Ovary (tissue), 9 donors: ENCODE measurements around the gene ENOX1. TPM values are rescaled to one million over a fixed set of nuclear protein-coding genes. Genes with fewer than 3 reads are reported as not detected.

ENCODE experiments used
- DNase-seq, 5 donors: peaks; one replicate each; pipeline ENCODE4 v3.0.0-alpha.2; 2019 to 2020
- H3K27ac ChIP-seq, 2 donors: fragments of 200-600 bp; one replicate each; pipeline versions ENCODE4 v1.5.1 to v1.8.0; 2019 to 2022
- H3K27me3 ChIP-seq: fragments of 200-600 bp; one replicate; pipeline ENCODE4 v1.8.0; 2022
- H3K36me3 ChIP-seq: fragments of 200-600 bp; sonication (generic); one replicate; pipeline ENCODE4 v1.5.1; 2019
- H3K4me1 ChIP-seq: one replicate; pipeline ENCODE4 v1.8.1; 2013; ENCODE audit warnings: mild to moderate bottlenecking, moderate library complexity; ENCODE audit not compliant: insufficient read depth
- H3K4me3 ChIP-seq: fragments of 200-600 bp; sonication (generic); one replicate; pipeline ENCODE4 v1.5.1; 2017
- H3K9me3 ChIP-seq, 2 donors: fragments of 200-600 bp in 1 of 2; sonication (generic) in 1 of 2; one replicate each; pipeline versions ENCODE4 v1.5.1 to v1.8.1; 2013 to 2019; ENCODE audit warnings: mild to moderate bottlenecking in 1 of 2, moderate library complexity in 1 of 2
- CTCF ChIP-seq, 3 donors: fragments of 450-650 bp in 2 of 3; fragments of 200-600 bp in 1 of 3; IDR thresholded peaks; one replicate each; pipeline versions ENCODE4 v1.5.1 to v1.8.0; 2016 to 2022; ENCODE audit warnings: antibody characterized with exemption in 3 of 3, mild to moderate bottlenecking in 1 of 3
- EP300 ChIP-seq: sonication (generic); formaldehyde crosslinking; IDR thresholded peaks from one replicate; pipeline ENCODE4 v1.6.1; 2017; ENCODE audit warnings: antibody characterized with exemption
- POLR2A ChIP-seq: fragments of 450-650 bp; IDR thresholded peaks from one replicate; pipeline ENCODE4 v1.6.1; 2017; ENCODE audit warnings: antibody characterized with exemption, mild to moderate bottlenecking, moderate library complexity
- WGBS, 3 donors: extraction: QIAGEN DNeasy Blood & Tissue Kit in 1 of 3; methylation state at CpG; one replicate each; pipeline versions ENCODE4 v1.1.5 to v1.1.7; 2013 to 2017; 5-methylcytosine and 5-hydroxymethylcytosine counted together
- intact Hi-C, 4 donors: fragments of 100-400 bp; cut with DNase I; formaldehyde crosslinking; loops; one replicate each; pipeline versions ENCODE4 v1.11.0 to v1.15.1; 2022 to 2023
- polyA plus RNA-seq, 2 donors: library from polyadenylated mRNA; stranded (reverse); fragments of 200-250 nt in 1 of 2; fragments of 350-450 nt in 1 of 2; fragmentation: Illumina TruSeq in 1 of 2; extraction: RNeasy Lipid Tissue Mini Kit (QIAGEN cat#74804) in 1 of 2; gene quantifications; one replicate each; pipeline ENCODE4 v1.2.3, GENCODE V29; 2013 to 2014
- total RNA-seq, 7 donors: library from RNA; depleted of rRNA in 2 of 7; stranded (reverse); fragments of >200 nt in 2 of 7; fragmentation: NEBNext Ultra II Directional in 3 of 7; extraction: Animal tissue kit (Norgen Biotek cat#: 25700) in 3 of 7; gene quantifications; one replicate each; pipeline versions ENCODE4 v1.1.0 to v1.2.4, GENCODE V29; 2016 to 2023
- donor health status: DM: no; HTN: no; CAD: no; lungs with moderate emphysema.
- donor health status: DM: no; HTN: no; CAD: no.
- donor health status: Bipolar disorder and iron deficiency.
- donor health status: DM: yes; HTN: yes; CAD: no.
- donor health status: DM: no; HTN: no; CAD: no.
- donor health status: DM: yes; HTN: yes; CAD: no.

Gene ENOX1
- total and polyA plus RNA-seq, 9 donors = 3.6 to 17.5 (median 7.8) TPM

- 33 to 51% (median 43%) methylated on average over 1 of the region's 1 CpG for WGBS, 3 donors
- Histone ChIP-seq H3K4me3 (no peak overlapping the region), H3K4me1 (no peaks in the 10 kb centered on the region), H3K27me3 (no peaks in the 10 kb centered on the region), H3K27ac (no peak overlapping the region), H3K36me3 (no peaks in the 10 kb centered on the region), H3K9me3 (no peaks in the 10 kb centered on the region)
- TF ChIP-seq CTCF (IDR thresholded peaks at IDR 0.05) (no peak), POLR2A (no peak), EP300 (no peak)
- intact Hi-C loops = no loop called here
- DNase-seq = no peak
These were observed 203.5 kb downstream of the ENOX1 start for GRCh38 chr13:43583321-43583720.

- no peaks in the 10 kb centered on the region for H3K4me1 ChIP-seq
- no peak overlapping the region for H3K4me3 ChIP-seq
- WGBS, 3 donors = 96 to 98% (median 97%) methylated on average over 4 of the region's 4 CpGs
- no peak overlapping the region for H3K27ac ChIP-seq
- no peaks in the 10 kb centered on the region for H3K9me3 ChIP-seq
- no peaks in the 10 kb centered on the region for H3K36me3 ChIP-seq
- intact Hi-C loops = no loop called here
- TF ChIP-seq POLR2A (no peak), EP300 (no peak), CTCF (IDR thresholded peaks at IDR 0.05) (no peak)
- no peak for DNase-seq
- no peaks in the 10 kb centered on the region for H3K27me3 ChIP-seq
These were observed 206.5 kb downstream of the ENOX1 start for GRCh38 chr13:43580280-43580679.

GRCh38 chr13:43579321-43579720, 207.5 kb downstream of the ENOX1 start:
- H3K36me3 ChIP-seq = no peaks in the 10 kb centered on the region
- no peaks in the 10 kb centered on the region for H3K27me3 ChIP-seq
- no peak for TF ChIP-seq EP300
- no peak for TF ChIP-seq CTCF (IDR thresholded peaks at IDR 0.05)
- TF ChIP-seq POLR2A = no peak
- no peak for DNase-seq
- H3K27ac ChIP-seq = no peak overlapping the region
- no peaks in the 10 kb centered on the region for H3K9me3 ChIP-seq
- H3K4me3 ChIP-seq = no peak overlapping the region
- intact Hi-C loops = no loop called here
- peaks cover 2% of the 10 kb centered on the region for H3K4me1 ChIP-seq

- TF ChIP-seq CTCF (IDR thresholded peaks at IDR 0.05) (no peak), POLR2A (no peak), EP300 (no peak)
- no peak for DNase-seq
- intact Hi-C loops = no loop called here
- H3K27ac ChIP-seq = no peak overlapping the region
- 68 to 85% (median 72%) methylated on average over 4 of the region's 4 CpGs for WGBS, 3 donors
- H3K9me3 ChIP-seq = no peaks in the 10 kb centered on the region
- no peaks in the 10 kb centered on the region for H3K27me3 ChIP-seq
- no peaks in the 10 kb centered on the region for H3K36me3 ChIP-seq
- peaks cover 2% of the 10 kb centered on the region for H3K4me1 ChIP-seq
- H3K4me3 ChIP-seq = no peak overlapping the region
These were observed 212.2 kb downstream of the ENOX1 start for GRCh38 chr13:43574605-43575004.
